ENCODE measurements around the gene ZNF45. TPM values are rescaled to one million over a fixed set of nuclear protein-coding genes. Genes with fewer than 3 reads are reported as not detected.

Gene ZNF45
- total RNA-seq, 1 experiment from 2014 or later = 19.8 TPM

- Histone ChIP-seq H3K27ac (ENCODE audit: insufficient read length, low read depth, low read length) (no peak overlapping the region), H4K5ac (ENCODE audit: insufficient read length, low read depth, low read length) (no peak overlapping the region), H2BK12ac (ENCODE audit: insufficient read length, low read depth, low read length) (no peak overlapping the region), H2AK5ac (ENCODE audit: insufficient read length, low read length) (no peak overlapping the region), H3K27me3 (ENCODE audit: insufficient read depth, low read length) (no peaks in the 10 kb centered on the region), H2BK120ac (ENCODE audit: low read depth, low read length, poor library complexity, severe bottlenecking) (no peak overlapping the region), H4K20me1 (ENCODE audit: control insufficient read depth, insufficient read depth, insufficient read length) (no peaks in the 10 kb centered on the region), H3K9ac (ENCODE audit: extremely low read depth, insufficient read length, low read length) (no peak overlapping the region), H2BK20ac (ENCODE audit: low read depth, low read length, poor library complexity, severe bottlenecking) (no peak overlapping the region), H3K56ac (ENCODE audit: insufficient read length, low read depth, low read length) (no peak overlapping the region), H3K4ac (ENCODE audit: low read depth, low read length) (no peak overlapping the region), H3K9me3 (ENCODE audit: control insufficient read depth, low read depth, low read length) (peaks cover 65% of the 10 kb centered on the region), H3K14ac (ENCODE audit: insufficient read depth, low read length) (no peak overlapping the region), H3K18ac (ENCODE audit: insufficient read length, low read depth, low read length) (no peak overlapping the region), H3K79me1 (ENCODE audit: insufficient read depth, low read depth, low read length, poor library complexity, severe bottlenecking) (peaks cover 3% of the 10 kb centered on the region), H2AFZ (ENCODE audit: low read length) (no peak overlapping the region), H3K4me1 (ENCODE audit: insufficient read depth, low read length) (no peaks in the 10 kb centered on the region), H3K4me2 (ENCODE audit: insufficient read depth, insufficient read length, low read length) (no peak overlapping the region), H3K23me2 (ENCODE audit: insufficient read length, low read depth, low read length, poor library complexity, severe bottlenecking) (no peaks in the 10 kb centered on the region), H2BK5ac (ENCODE audit: insufficient read length, low read length) (no peak overlapping the region), H3K23ac (ENCODE audit: insufficient read length, low read depth, low read length) (no peak overlapping the region), H4K91ac (ENCODE audit: insufficient read length, low read depth, low read length) (no peak overlapping the region), H2BK15ac (ENCODE audit: low read depth, low read length) (no peak overlapping the region), H3T11ph (ENCODE audit: low read length) (no peak overlapping the region), H4K8ac (replicated peaks; ENCODE audit: insufficient read length, low read depth, low read length) (no peak overlapping the region), H3K79me2 (ENCODE audit: insufficient read depth, low read length) (no peaks in the 10 kb centered on the region)
- Mint-ChIP-seq H3K36me3 (ENCODE audit: insufficient read depth in 1 of 3, low read depth in 3 of 3) (peaks cover 51 to 71% (median 52%) of the 10 kb centered on the region in 3 experiments), H3K27me3 (ENCODE audit: low read depth) (peaks cover 11% of the 10 kb centered on the region), H3K9me3 (peaks cover 81 to 87% of the 10 kb centered on the region in 2 experiments), H3K4me3 (no peak overlapping the region), H3K27ac (no peak overlapping the region), H3K4me1 (no peaks in the 10 kb centered on the region)
- no peak for TF ChIP-seq CTCF (conservative IDR thresholded peaks at IDR 0.05)
- DNase-seq = no peak
Observed at GRCh38 chr19:43910884-43911283, 24.2 kb downstream of the ZNF45 start.

Measured in H9 (cell line).